Measurements from ENCODE around the gene TUBB6. TPM values are rescaled to one million over a fixed set of nuclear protein-coding genes. Genes with fewer than 3 reads are reported as not detected.

TUBB6 gene
- 193 to 216 TPM (median 207 TPM) in 5 replicates for total RNA-seq (2022; extraction: Qiagen RNA extraction)

GRCh38 chr18:12307701-12308385, at the start of gene TUBB6:
Gene TUBB6, plus strand, starts transcription at chr18:12308241. Its CDS starts 52 bp downstream, at chr18:12308293.

Other genes with a start within 250 kb of the TUBB6 start
- not detected in 5 replicates for gene ANKRD62, start 214.4 kb upstream of the TUBB6 start, total RNA-seq (2022; extraction: Qiagen RNA extraction)
- gene CIDEA, start 53.9 kb upstream of the TUBB6 start, total RNA-seq (2022; extraction: Qiagen RNA extraction): not detected in 5 replicates
- 37.1 to 46.5 TPM (median 37.6 TPM) in 5 replicates for gene AFG3L2, start 69.0 kb downstream of the TUBB6 start, total RNA-seq (2022; extraction: Qiagen RNA extraction)
- gene PRELID3A, start 99.7 kb downstream of the TUBB6 start, total RNA-seq (2022; extraction: Qiagen RNA extraction): 5.8 to 8.9 TPM (median 7.0 TPM) in 5 replicates

All from A549 treated with Mapracorat at 1 μM for 4 hours (cell line).